Measurements from ENCODE around the gene EEF1A1.
"Not testable (repeated sequence)": the region's sequence is repeated elsewhere in the genome, so short reads cannot be mapped to it uniquely, and the experiment has no call there.

Gene EEF1A1

GRCh38 chr6:73548458-73549446 lies 27.9 kb upstream of the EEF1A1 start:
- no peak for TF ChIP-seq CTCF (IDR thresholded peaks at IDR 0.05; ENCODE audit: extremely low read depth, insufficient read depth, missing control alignments)
- no peak for DNase-seq (ENCODE audit: low spot score)
- in situ Hi-C loops (cut with MboI; ENCODE audit: low pct_unique_long_range_greater_than_20kb, low sequenced_read_pairs, unreplicated experiment) = no loop called here

GRCh38 chr6:73547036-73547435 lies 26.2 kb upstream of the EEF1A1 start:
- TF ChIP-seq CTCF (IDR thresholded peaks at IDR 0.05; ENCODE audit: extremely low read depth, insufficient read depth, missing control alignments) = no peak
- DNase-seq (ENCODE audit: low spot score) = no peak
- in situ Hi-C loops (cut with MboI; ENCODE audit: low pct_unique_long_range_greater_than_20kb, low sequenced_read_pairs, unreplicated experiment) = no loop called here

- no peak for DNase-seq (ENCODE audit: low spot score)
- no peak for TF ChIP-seq CTCF (IDR thresholded peaks at IDR 0.05; ENCODE audit: extremely low read depth, insufficient read depth, missing control alignments)
- in situ Hi-C loops (cut with MboI; ENCODE audit: low pct_unique_long_range_greater_than_20kb, low sequenced_read_pairs, unreplicated experiment) = no loop called here
These were observed 22.1 kb upstream of the EEF1A1 start for GRCh38 chr6:73542891-73543290.

- in situ Hi-C loops (cut with MboI; ENCODE audit: low pct_unique_long_range_greater_than_20kb, low sequenced_read_pairs, unreplicated experiment); DNase-seq (ENCODE audit: low spot score): not testable (repeated sequence)
These were observed 21.6 kb upstream of the EEF1A1 start for GRCh38 chr6:73542481-73542880.

- peak; percentile 6 for TF ChIP-seq CTCF (IDR thresholded peaks at IDR 0.05; ENCODE audit: extremely low read depth, insufficient read depth, missing control alignments)
- DNase-seq (ENCODE audit: low spot score) = no peak
- in situ Hi-C loops (cut with MboI; ENCODE audit: low pct_unique_long_range_greater_than_20kb, low sequenced_read_pairs, unreplicated experiment) = no loop called here
These were observed 17.4 kb upstream of the EEF1A1 start for GRCh38 chr6:73538116-73538779.

GRCh38 chr6:73537677-73538076 lies 16.8 kb upstream of the EEF1A1 start:
- no peak for TF ChIP-seq CTCF (IDR thresholded peaks at IDR 0.05; ENCODE audit: extremely low read depth, insufficient read depth, missing control alignments)
- in situ Hi-C loops (cut with MboI; ENCODE audit: low pct_unique_long_range_greater_than_20kb, low sequenced_read_pairs, unreplicated experiment) = no loop called here
- DNase-seq (ENCODE audit: low spot score) = peak; percentile 24

GRCh38 chr6:73534628-73535027 lies 13.8 kb upstream of the EEF1A1 start:
- no peak for TF ChIP-seq CTCF (IDR thresholded peaks at IDR 0.05; ENCODE audit: extremely low read depth, insufficient read depth, missing control alignments)
- no peak for DNase-seq (ENCODE audit: low spot score)
- in situ Hi-C loops (cut with MboI; ENCODE audit: low pct_unique_long_range_greater_than_20kb, low sequenced_read_pairs, unreplicated experiment) = no loop called here

Measured in GM13977 (cell line).